Bronchial epithelial cell (primary cell): Measurements from ENCODE around the gene FBXL13. TPM values are rescaled to one million over a fixed set of nuclear protein-coding genes. Genes with fewer than 3 reads are reported as not detected.
A peak's percentile ranks its signal among the peaks of the same experiment; 100 is the strongest.
"Not testable (repeated sequence)": the region's sequence is repeated elsewhere in the genome, so short reads cannot be mapped to it uniquely, and the experiment has no call there.

Experiments
- DNase-seq: peaks from one replicate; pipeline ENCODE4 v3.0.0-alpha.2; 2010; ENCODE audit warnings: low read depth
- FAIRE-seq: peaks from 2 replicates; lab custom pipeline; 2011; peaks lifted over from hg19 to GRCh38; lab: Jason Lieb, UNC
- H3K27me3 ChIP-seq: 2 replicates; pipeline ENCODE4 v1.5.1; 2011; ENCODE audit warnings: low read length; ENCODE audit not compliant: control insufficient read depth, insufficient read depth
- H3K36me3 ChIP-seq: 2 replicates; pipeline ENCODE4 v1.5.1; 2011; ENCODE audit warnings: low read length; ENCODE audit not compliant: control insufficient read depth, insufficient read depth
- H3K4me3 ChIP-seq: 2 replicates; pipeline ENCODE4 v1.5.1; 2011; ENCODE audit warnings: mild to moderate bottlenecking, low read depth, low read length, control low read depth
- CTCF ChIP-seq: IDR thresholded peaks from 2 replicates; pipeline ENCODE4 v1.5.1; 2011; ENCODE audit warnings: mild to moderate bottlenecking, moderate library complexity, low read length, control low read depth, inconsistent platforms; ENCODE audit not compliant: insufficient read depth, severe bottlenecking
- total RNA-seq: library from RNA; depleted of rRNA; stranded (reverse); fragments of >200 nt; gene quantifications from 2 replicates; pipeline ENCODE4 v1.2.1, GENCODE V29; 2014

The FBXL13 gene
- total RNA-seq, 1 donor from 2014 or later: 0.26 TPM

GRCh38 chr7:103009466-103010185 is 65.0 kb downstream of the FBXL13 start:
- TF ChIP-seq CTCF: no peak
- FAIRE-seq: no peak
- peak; percentile 23 for DNase-seq

DNA sequence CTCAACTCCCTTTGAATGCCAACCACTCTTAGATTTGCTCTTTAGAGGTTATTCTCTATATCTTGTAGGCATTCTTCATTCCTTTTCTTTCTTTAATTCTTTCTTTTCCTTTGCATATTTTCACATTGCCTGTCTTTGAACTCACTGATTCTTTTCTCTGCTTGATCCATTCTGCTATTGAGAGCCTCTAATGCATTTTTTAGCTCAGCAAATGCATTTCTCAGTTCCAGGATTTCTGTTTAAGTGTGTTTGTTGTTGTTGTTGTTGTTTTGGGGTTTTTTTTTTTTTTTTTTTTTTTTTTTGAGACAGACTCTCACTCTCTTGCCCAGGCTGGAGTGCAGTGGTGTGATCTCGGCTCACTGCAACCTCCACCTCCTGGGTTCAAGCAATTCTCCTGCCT is 71.6 kb downstream of the FBXL13 start:
- H3K36me3 ChIP-seq: no peaks in the 10 kb centered on the region
- H3K4me3 ChIP-seq: no peak overlapping the region
- FAIRE-seq: no peak
- no peaks in the 10 kb centered on the region for H3K27me3 ChIP-seq
- no peak for TF ChIP-seq CTCF
- DNase-seq: no peak

More at GRCh38 chr7:103009466-103010185, 65.0 kb downstream of the FBXL13 start:
- no peaks in the 10 kb centered on the region for H3K36me3 ChIP-seq
- no peaks in the 10 kb centered on the region for H3K27me3 ChIP-seq
- no peak overlapping the region for H3K4me3 ChIP-seq

DNA sequence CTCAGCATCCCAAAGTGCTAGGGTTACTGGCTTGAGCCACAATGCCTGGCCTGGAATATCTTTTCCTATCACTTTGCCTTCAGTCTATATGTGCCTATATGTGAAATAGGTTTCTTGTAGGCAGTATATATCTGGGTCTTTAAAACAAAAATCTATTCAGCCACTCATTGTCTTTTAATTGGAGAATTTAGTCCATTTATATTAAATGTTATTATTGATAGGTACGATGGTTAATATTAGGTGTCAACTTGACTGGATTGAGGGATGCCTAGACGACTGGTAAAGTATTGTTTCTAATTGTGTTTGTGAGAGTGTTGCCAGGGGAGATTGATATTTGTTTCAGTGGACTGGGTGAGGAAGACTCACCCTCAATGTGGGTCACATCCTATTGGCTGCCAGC is 73.4 kb downstream of the FBXL13 start:
- no peaks in the 10 kb centered on the region for H3K27me3 ChIP-seq

GRCh38 chr7:102996957-102997356 is 77.6 kb downstream of the FBXL13 start:
- H3K27me3 ChIP-seq: no peaks in the 10 kb centered on the region
- TF ChIP-seq CTCF: no peak
- H3K36me3 ChIP-seq: no peaks in the 10 kb centered on the region
- H3K4me3 ChIP-seq: no peak overlapping the region
- FAIRE-seq: no peak
- DNase-seq: no peak

More for the DNA sequence above, 73.4 kb downstream of the FBXL13 start:
- Histone ChIP-seq H3K36me3 (no peaks in the 10 kb centered on the region), H3K4me3 (no peak overlapping the region)
- FAIRE-seq (no peak), DNase-seq (no peak)
- no peak for TF ChIP-seq CTCF

DNA sequence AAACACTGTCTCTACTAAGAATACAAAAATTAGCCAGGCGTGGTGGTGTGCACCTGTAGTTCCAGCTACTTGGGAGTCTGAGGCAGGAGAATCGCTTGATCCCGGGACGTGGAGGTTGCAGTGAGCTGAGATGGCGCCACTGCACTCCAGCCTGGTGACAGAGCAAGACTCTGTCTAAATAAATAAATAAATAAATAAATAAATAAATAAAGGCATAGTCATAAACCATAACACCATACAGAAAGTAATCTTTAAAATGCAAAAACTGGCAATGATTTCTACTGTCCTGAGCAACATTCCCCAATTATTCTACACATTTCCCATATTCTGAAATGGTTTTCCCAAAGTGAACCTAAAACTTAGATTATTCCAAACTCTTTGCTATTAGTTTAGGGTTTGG is 79.0 kb downstream of the FBXL13 start:
- H3K4me3 ChIP-seq, DNase-seq, H3K27me3 ChIP-seq, FAIRE-seq, H3K36me3 ChIP-seq: not testable (repeated sequence)

- Histone ChIP-seq H3K27me3 (no peaks in the 10 kb centered on the region), H3K4me3 (no peak overlapping the region), H3K36me3 (no peaks in the 10 kb centered on the region)
- no peak for FAIRE-seq
- no peak for DNase-seq
- no peak for TF ChIP-seq CTCF
Measured at GRCh38 chr7:102994567-102994966, 80.0 kb downstream of the FBXL13 start.
